Endothelial cell (in vitro differentiated cells): ENCODE data around the gene FEZ2. TPM values are rescaled to one million over a fixed set of nuclear protein-coding genes. Genes with fewer than 3 reads are reported as not detected.

Experiments used
- DNase-seq: peaks from one replicate; pipeline ENCODE4 v3.0.0; 2021; ENCODE audit warnings: low spot score
- H3K27ac Mint-ChIP-seq: one replicate; pipeline ENCODE4 v1.8.0; 2021; ENCODE audit warnings: mixed read lengths, inconsistent platforms; ENCODE audit not compliant: unreplicated experiment
- H3K27me3 Mint-ChIP-seq: one replicate; pipeline ENCODE4 v1.8.0; 2021; ENCODE audit warnings: mild to moderate bottlenecking, moderate library complexity, mixed read lengths, inconsistent platforms; ENCODE audit not compliant: unreplicated experiment
- H3K36me3 Mint-ChIP-seq: one replicate; pipeline ENCODE4 v1.8.0; 2021; ENCODE audit warnings: mild to moderate bottlenecking, low read depth, mixed read lengths, inconsistent platforms; ENCODE audit not compliant: unreplicated experiment
- H3K4me1 Mint-ChIP-seq: one replicate; pipeline ENCODE4 v1.8.0; 2021; ENCODE audit warnings: mild to moderate bottlenecking, mixed read lengths, inconsistent platforms; ENCODE audit not compliant: unreplicated experiment
- H3K4me3 Mint-ChIP-seq: one replicate; pipeline ENCODE4 v1.8.0; 2021; ENCODE audit warnings: mild to moderate bottlenecking, mixed read lengths, inconsistent platforms; ENCODE audit not compliant: unreplicated experiment
- H3K9me3 Mint-ChIP-seq: one replicate; pipeline ENCODE4 v1.8.0; 2021; ENCODE audit warnings: mixed read lengths, inconsistent platforms; ENCODE audit not compliant: unreplicated experiment
- CTCF ChIP-seq: fragments of 200-600 bp; sonication (generic); IDR thresholded peaks from one replicate; pipeline ENCODE4 v1.5.0; 2021; ENCODE audit warnings: antibody characterized with exemption; ENCODE audit not compliant: unreplicated experiment
- total RNA-seq: library from RNA; stranded (reverse); fragmentation: NEBNext Ultra II Directional; extraction: Animal tissue kit (Norgen Biotek cat#: 25700); gene quantifications from one replicate; pipeline ENCODE4 v1.2.1, GENCODE V29; 2021; ENCODE audit not compliant: unreplicated experiment

FEZ2 gene
- total RNA-seq, 1 donor from 2014 or later = 40.8 TPM

- Mint-ChIP-seq H3K4me1 (no peaks in the 10 kb centered on the region), H3K9me3 (no peaks in the 10 kb centered on the region), H3K4me3 (no peak overlapping the region), H3K27me3 (peaks cover 9% of the 10 kb centered on the region), H3K27ac (no peak overlapping the region), H3K36me3 (peaks cover 73% of the 10 kb centered on the region)
- TF ChIP-seq CTCF = no peak
- no peak for DNase-seq
Observed at GRCh38 chr2:36513661-36514060, 84.3 kb downstream of the FEZ2 start.

- no peak for DNase-seq
- Mint-ChIP-seq H3K27me3 (peaks cover 9% of the 10 kb centered on the region), H3K9me3 (no peaks in the 10 kb centered on the region), H3K4me3 (no peak overlapping the region), H3K36me3 (peaks cover 76% of the 10 kb centered on the region), H3K4me1 (no peaks in the 10 kb centered on the region), H3K27ac (peak overlapping the region; percentile 78)
- no peak for TF ChIP-seq CTCF
Observed at GRCh38 chr2:36512705-36513104, 85.3 kb downstream of the FEZ2 start.

- Mint-ChIP-seq H3K27me3 (peaks cover 9% of the 10 kb centered on the region), H3K9me3 (no peaks in the 10 kb centered on the region), H3K4me3 (peak overlapping the region; percentile 24), H3K36me3 (peaks cover 74% of the 10 kb centered on the region), H3K4me1 (no peaks in the 10 kb centered on the region), H3K27ac (no peak overlapping the region)
- DNase-seq = no peak
- TF ChIP-seq CTCF = no peak
Observed at GRCh38 chr2:36511858-36512603, 85.9 kb downstream of the FEZ2 start.

- H3K4me3 Mint-ChIP-seq = no peak overlapping the region
- no peak for DNase-seq
- peaks cover 9% of the 10 kb centered on the region for H3K27me3 Mint-ChIP-seq
- TF ChIP-seq CTCF = no peak
- peaks cover 3% of the 10 kb centered on the region for H3K4me1 Mint-ChIP-seq
- H3K27ac Mint-ChIP-seq = no peak overlapping the region
- H3K36me3 Mint-ChIP-seq = peaks cover 62% of the 10 kb centered on the region
- H3K9me3 Mint-ChIP-seq = no peaks in the 10 kb centered on the region
Observed at GRCh38 chr2:36509075-36509474, 88.9 kb downstream of the FEZ2 start.

- no peak for TF ChIP-seq CTCF
- Mint-ChIP-seq H3K27ac (peak overlapping the region; percentile 4), H3K9me3 (no peaks in the 10 kb centered on the region), H3K4me3 (no peak overlapping the region), H3K4me1 (peaks cover 5% of the 10 kb centered on the region), H3K36me3 (peaks cover 56% of the 10 kb centered on the region), H3K27me3 (peaks cover 6% of the 10 kb centered on the region)
- peak; percentile 45 for DNase-seq
Observed at GRCh38 chr2:36507408-36507812, 90.6 kb downstream of the FEZ2 start.
